ENCODE data around the gene VPREB3. TPM values are rescaled to one million over a fixed set of nuclear protein-coding genes. Genes with fewer than 3 reads are reported as not detected.

The VPREB3 gene
- total and polyA plus RNA-seq, 2 donors (not counting 1 experiment from before 2014, with no cell fraction given) = 92.7 to 461 TPM

GRCh38 chr22:23762842-23763578 is 8.8 kb upstream of the VPREB3 start, which contains the start of gene C22orf15:
Gene C22orf15, plus strand, starts transcription at chr22:23762990. Its CDS starts 317 bp downstream, at chr22:23763307.
- H2AFZ ChIP-seq (ENCODE audit: insufficient read depth, low read depth, low read length, poor library complexity, severe bottlenecking) = peak within 1 kb of the TSS; percentile 78
- no peaks in the 10 kb centered on the region for H3K9me3 ChIP-seq (ENCODE audit: control extremely low read depth in 1 of 3, control insufficient read depth in 2 of 3, insufficient read depth in 1 of 3, low read length in 2 of 3)
- intact Hi-C loops (cut with micrococcal nuclease) = loop anchor here (1.0 kb wide), 1 partner anchor 11 kb away; no protein-coding TSS in a partner anchor
- H3K4me2 ChIP-seq (replicated peaks; ENCODE audit: low read depth, low read length, poor library complexity, severe bottlenecking) = peak within 1 kb of the TSS; percentile 92
- H3K27me3 ChIP-seq (replicated peaks in 1 of 4; ENCODE audit: control extremely low read depth in 1 of 4, control insufficient read depth in 3 of 4, insufficient read depth in 4 of 4, low read length in 3 of 4) = no peaks in the 10 kb centered on the region
- H3K27me3 Mint-ChIP-seq = no peaks in the 10 kb centered on the region
- H3K4me3 Mint-ChIP-seq = peak within 1 kb of the TSS; percentile 86
- no peaks in the 10 kb centered on the region for H3K36me3 ChIP-seq (replicated peaks in 1 of 2; ENCODE audit: control extremely low read depth in 1 of 2, control insufficient read depth in 1 of 2, extremely low read depth in 1 of 2, insufficient read depth in 2 of 2, low read length in 1 of 2)
- no peak for ATAC-seq (ENCODE audit: low read depth)
- ChIA-PET POLR2A (interaction anchor here (0.5 to 14.3 kb wide), 5 partner anchors 10 to 1056 kb away, joined by 3 to 174 read pairs (median 4); partner anchors contain the start of genes CABIN1, SLC2A11, VPREB3 and ZNF70), CTCF (interaction anchor here (1.0 to 12.8 kb wide), 3 partner anchors 9 to 87 kb away, joined by 3 to 188 read pairs (median 4); partner anchors contain the start of genes VPREB3 and ZNF70)
- H3K27ac Mint-ChIP-seq = peak within 1 kb of the TSS; percentile 84
- H3K4me1 ChIP-seq (ENCODE audit: control insufficient read depth in 2 of 2, insufficient read depth in 2 of 2, low read length in 2 of 2) = peaks cover 33 to 49% of the 10 kb centered on the region in 2 donors
- peak within 1 kb of the TSS; percentile 61 for H3K9ac ChIP-seq (ENCODE audit: low read length)
- no peaks in the 10 kb centered on the region for H3K9me3 Mint-ChIP-seq (ENCODE audit: insufficient read depth)
- 19% methylated on average over 14 of the region's 23 CpGs for WGBS (ENCODE audit: insufficient coverage)
- TF ChIP-seq CTCF (IDR thresholded peaks at IDR 0.05) = no peak
- no peak for TF ChIP-seq EZH2 (IDR thresholded peaks at IDR 0.05; ENCODE audit: borderline replicate concordance, insufficient read depth, low read depth, low read length, poor library complexity, severe bottlenecking)
- H3K79me2 ChIP-seq (ENCODE audit: control insufficient read depth, insufficient read depth, low read length) = peaks cover 15% of the 10 kb centered on the region
- peak within 1 kb of the TSS; percentile 30 to 65 (median 50) for H3K4me3 ChIP-seq (ENCODE audit: control extremely low read depth in 1 of 5, extremely low read depth in 1 of 5, insufficient read depth in 1 of 5, low read depth in 2 of 5, low read length in 4 of 5)
- H3K27ac ChIP-seq (ENCODE audit: low read length in 2 of 2) = peak within 1 kb of the TSS; percentile 34 to 73
- no peak for DNase-seq
- peaks cover 50% of the 10 kb centered on the region for H3K4me1 Mint-ChIP-seq
- peaks cover 14% of the 10 kb centered on the region for H4K20me1 ChIP-seq (ENCODE audit: control insufficient read depth, insufficient read depth, low read length, poor library complexity, severe bottlenecking)

- H3K27me3 Mint-ChIP-seq = no peaks in the 10 kb centered on the region
- peaks cover 0 to 4% (median 0%) of the 10 kb centered on the region in 3 donors for H3K9me3 ChIP-seq (ENCODE audit: control extremely low read depth in 1 of 3, control insufficient read depth in 2 of 3, insufficient read depth in 1 of 3, low read length in 2 of 3)
- CTCF ChIA-PET = interaction anchor here (13.0 kb wide), 1 partner anchor 7 kb away, joined by 188 read pairs; the partner anchor contains the start of genes C22orf15, CHCHD10 and MMP11
- intact Hi-C loops (cut with micrococcal nuclease) = no loop called here
- WGBS (ENCODE audit: insufficient coverage) = 88% methylated on average over 6 of the region's 6 CpGs
- H3K4me1 Mint-ChIP-seq = peaks cover 42% of the 10 kb centered on the region
- no peak overlapping the region for H3K27ac ChIP-seq (ENCODE audit: low read length in 2 of 2)
- no peak overlapping the region for H3K4me3 ChIP-seq (ENCODE audit: control extremely low read depth in 1 of 5, extremely low read depth in 1 of 5, insufficient read depth in 1 of 5, low read depth in 2 of 5, low read length in 4 of 5)
- H3K9me3 Mint-ChIP-seq (ENCODE audit: insufficient read depth) = no peaks in the 10 kb centered on the region
- H4K20me1 ChIP-seq (ENCODE audit: control insufficient read depth, insufficient read depth, low read length, poor library complexity, severe bottlenecking) = peaks cover 7% of the 10 kb centered on the region
- H3K36me3 ChIP-seq (replicated peaks in 1 of 2; ENCODE audit: control extremely low read depth in 1 of 2, control insufficient read depth in 1 of 2, extremely low read depth in 1 of 2, insufficient read depth in 2 of 2, low read length in 1 of 2) = no peaks in the 10 kb centered on the region
- no peaks in the 10 kb centered on the region for H3K27me3 ChIP-seq (replicated peaks in 1 of 4; ENCODE audit: control extremely low read depth in 1 of 4, control insufficient read depth in 3 of 4, insufficient read depth in 4 of 4, low read length in 3 of 4)
- TF ChIP-seq CTCF (IDR thresholded peaks at IDR 0.05) (no peak), EZH2 (IDR thresholded peaks at IDR 0.05; ENCODE audit: borderline replicate concordance, insufficient read depth, low read depth, low read length, poor library complexity, severe bottlenecking) (no peak)
- no peak overlapping the region for H3K4me3 Mint-ChIP-seq
- ATAC-seq (ENCODE audit: low read depth) = no peak
- H2AFZ ChIP-seq (ENCODE audit: insufficient read depth, low read depth, low read length, poor library complexity, severe bottlenecking) = no peak overlapping the region
- POLR2A ChIA-PET = interaction anchor here (0.6 to 14.3 kb wide), 2 partner anchors 7 to 615 kb away, joined by 4 to 174 read pairs; partner anchors contain the start of genes VPREB3 and ZNF70
- H3K4me2 ChIP-seq (replicated peaks; ENCODE audit: low read depth, low read length, poor library complexity, severe bottlenecking) = no peak overlapping the region
- H3K9ac ChIP-seq (ENCODE audit: low read length) = no peak overlapping the region
- H3K4me1 ChIP-seq (ENCODE audit: control insufficient read depth in 2 of 2, insufficient read depth in 2 of 2, low read length in 2 of 2) = peaks cover 38 to 47% of the 10 kb centered on the region in 2 donors
- H3K79me2 ChIP-seq (ENCODE audit: control insufficient read depth, insufficient read depth, low read length) = no peaks in the 10 kb centered on the region
- H3K27ac Mint-ChIP-seq = no peak overlapping the region
- DNase-seq = no peak
Observed at GRCh38 chr22:23760056-23760455, 5.8 kb upstream of the VPREB3 start.

All from B cell (primary cell).